Bronchial epithelial cell (primary cell): ENCODE results near the gene DBP. TPM values are rescaled to one million over a fixed set of nuclear protein-coding genes. Genes with fewer than 3 reads are reported as not detected.

ENCODE experiments used
- DNase-seq: peaks from one replicate; pipeline ENCODE4 v3.0.0-alpha.2; 2010; ENCODE audit warnings: low read depth
- FAIRE-seq: peaks from 2 replicates; lab custom pipeline; 2011; peaks lifted over from hg19 to GRCh38; lab: Jason Lieb, UNC
- H3K27me3 ChIP-seq: 2 replicates; pipeline ENCODE4 v1.5.1; 2011; ENCODE audit warnings: low read length; ENCODE audit not compliant: control insufficient read depth, insufficient read depth
- H3K36me3 ChIP-seq: 2 replicates; pipeline ENCODE4 v1.5.1; 2011; ENCODE audit warnings: low read length; ENCODE audit not compliant: control insufficient read depth, insufficient read depth
- H3K4me3 ChIP-seq: 2 replicates; pipeline ENCODE4 v1.5.1; 2011; ENCODE audit warnings: mild to moderate bottlenecking, low read depth, low read length, control low read depth
- total RNA-seq: library from RNA; depleted of rRNA; stranded (reverse); fragments of >200 nt; gene quantifications from 2 replicates; pipeline ENCODE4 v1.2.1, GENCODE V29; 2014
- TF ChIP-seq, protein P1 (sequence below): IDR thresholded peaks from 2 replicates; pipeline ENCODE4 v1.5.1; 2011; ENCODE audit warnings: mild to moderate bottlenecking, moderate library complexity, low read length, control low read depth, inconsistent platforms; ENCODE audit not compliant: insufficient read depth, severe bottlenecking

The DBP gene
- total RNA-seq, 1 donor from 2014 or later = 6.6 TPM

DNA sequence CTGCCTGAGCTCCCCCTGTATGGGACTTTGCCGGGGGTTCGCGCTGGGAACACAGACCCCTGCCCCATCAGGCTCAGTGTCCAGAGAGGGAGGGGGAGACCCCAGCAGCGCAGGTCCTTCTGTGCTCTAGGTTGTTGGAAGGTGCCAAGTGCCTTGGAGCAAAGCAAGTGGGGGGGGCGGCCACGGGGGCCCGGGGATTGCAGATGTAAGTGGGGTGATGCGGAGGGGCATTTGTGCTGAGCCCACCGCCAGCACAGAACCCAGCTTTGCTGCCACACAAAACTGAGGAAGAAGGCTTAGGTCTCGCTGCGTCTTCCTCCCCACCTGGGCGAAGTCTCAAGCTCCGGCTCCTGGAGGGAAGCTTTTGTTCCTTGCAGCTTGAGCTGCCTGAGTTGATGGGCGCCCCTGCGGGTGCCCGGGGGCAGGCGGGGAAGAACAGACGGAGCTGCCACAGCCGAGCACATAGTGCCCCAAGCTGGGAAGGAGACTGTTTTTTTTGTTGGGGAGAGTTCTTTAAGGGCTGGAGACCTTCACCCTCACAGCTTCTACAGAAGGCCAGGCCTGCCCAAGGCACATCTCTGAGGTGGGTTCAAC lies 37.1 kb upstream of the DBP start:
- H3K36me3 ChIP-seq = no peaks in the 10 kb centered on the region
- no peak overlapping the region for H3K4me3 ChIP-seq
- H3K27me3 ChIP-seq = no peaks in the 10 kb centered on the region
- no peak for FAIRE-seq
- TF ChIP-seq, protein P1, sequence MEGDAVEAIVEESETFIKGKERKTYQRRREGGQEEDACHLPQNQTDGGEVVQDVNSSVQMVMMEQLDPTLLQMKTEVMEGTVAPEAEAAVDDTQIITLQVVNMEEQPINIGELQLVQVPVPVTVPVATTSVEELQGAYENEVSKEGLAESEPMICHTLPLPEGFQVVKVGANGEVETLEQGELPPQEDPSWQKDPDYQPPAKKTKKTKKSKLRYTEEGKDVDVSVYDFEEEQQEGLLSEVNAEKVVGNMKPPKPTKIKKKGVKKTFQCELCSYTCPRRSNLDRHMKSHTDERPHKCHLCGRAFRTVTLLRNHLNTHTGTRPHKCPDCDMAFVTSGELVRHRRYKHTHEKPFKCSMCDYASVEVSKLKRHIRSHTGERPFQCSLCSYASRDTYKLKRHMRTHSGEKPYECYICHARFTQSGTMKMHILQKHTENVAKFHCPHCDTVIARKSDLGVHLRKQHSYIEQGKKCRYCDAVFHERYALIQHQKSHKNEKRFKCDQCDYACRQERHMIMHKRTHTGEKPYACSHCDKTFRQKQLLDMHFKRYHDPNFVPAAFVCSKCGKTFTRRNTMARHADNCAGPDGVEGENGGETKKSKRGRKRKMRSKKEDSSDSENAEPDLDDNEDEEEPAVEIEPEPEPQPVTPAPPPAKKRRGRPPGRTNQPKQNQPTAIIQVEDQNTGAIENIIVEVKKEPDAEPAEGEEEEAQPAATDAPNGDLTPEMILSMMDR = no peak
- DNase-seq = no peak

DNA sequence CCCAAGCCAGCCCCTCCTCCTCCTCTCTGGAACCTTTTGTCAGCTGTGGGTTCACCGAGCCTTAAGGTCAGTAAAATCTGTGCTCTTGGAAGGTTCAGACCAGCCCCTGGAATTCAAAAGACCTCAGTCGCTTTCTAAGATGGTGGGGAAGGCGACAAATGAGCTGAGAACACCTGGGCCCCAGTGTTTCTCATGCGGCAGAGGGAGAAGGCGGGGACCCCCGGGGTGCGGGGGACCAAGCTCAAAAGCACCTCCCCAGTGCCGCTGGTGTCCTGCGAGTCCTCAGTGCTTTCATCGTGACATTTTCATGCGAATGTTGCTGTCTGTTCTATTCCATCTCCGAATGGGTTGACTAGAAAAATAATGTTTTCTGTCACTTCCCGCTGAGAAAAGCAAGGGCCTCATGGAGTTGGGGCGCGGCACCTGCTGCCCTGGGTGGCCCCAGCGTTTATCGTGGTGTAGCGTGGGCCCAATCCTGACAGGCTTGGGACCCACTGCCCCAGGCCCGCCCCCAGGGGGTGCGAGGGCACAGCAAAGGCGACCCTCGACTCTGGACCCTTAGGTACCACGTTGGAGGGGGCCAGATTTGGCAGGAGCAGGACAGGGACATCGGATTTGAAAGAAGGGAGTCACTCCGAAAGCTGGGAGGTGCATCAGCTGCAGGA lies 36.4 kb upstream of the DBP start:
- TF ChIP-seq, protein P1 = no peak
- FAIRE-seq (no peak), DNase-seq (no peak)
- H3K36me3 ChIP-seq = no peaks in the 10 kb centered on the region
- H3K4me3 ChIP-seq = no peak overlapping the region
- no peaks in the 10 kb centered on the region for H3K27me3 ChIP-seq

DNA sequence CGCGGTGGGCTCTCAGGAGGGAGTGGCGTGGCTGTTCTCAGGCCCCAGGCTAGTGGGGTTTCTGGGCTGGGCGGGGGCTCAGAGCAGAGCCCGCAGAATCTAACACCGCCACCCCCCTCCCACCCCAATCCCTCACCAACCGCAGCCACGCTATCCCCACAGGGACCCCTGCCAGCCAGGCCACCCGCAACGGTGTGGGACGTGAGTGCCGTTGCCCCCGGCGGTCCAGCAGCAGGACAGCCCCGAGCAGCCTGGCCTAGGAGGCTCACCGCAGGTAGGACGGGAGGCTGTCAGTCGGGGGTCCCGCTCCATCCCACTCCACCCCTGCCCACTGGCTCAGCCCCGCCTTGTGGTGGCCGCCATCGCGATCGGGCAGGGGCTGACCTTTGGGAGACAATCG lies 35.8 kb upstream of the DBP start, which contains the start of gene NTN5:
NTN5 (minus strand) TSS at position 24 of the 400 bp plus-strand sequence. CDS start 2,031 bp downstream, outside the sequence.
- FAIRE-seq (no peak), DNase-seq (no peak)
- Histone ChIP-seq H3K27me3 (no peaks in the 10 kb centered on the region), H3K36me3 (no peaks in the 10 kb centered on the region), H3K4me3 (no peak within 1 kb of the TSS)
- TF ChIP-seq, protein P1 = no peak

DNA sequence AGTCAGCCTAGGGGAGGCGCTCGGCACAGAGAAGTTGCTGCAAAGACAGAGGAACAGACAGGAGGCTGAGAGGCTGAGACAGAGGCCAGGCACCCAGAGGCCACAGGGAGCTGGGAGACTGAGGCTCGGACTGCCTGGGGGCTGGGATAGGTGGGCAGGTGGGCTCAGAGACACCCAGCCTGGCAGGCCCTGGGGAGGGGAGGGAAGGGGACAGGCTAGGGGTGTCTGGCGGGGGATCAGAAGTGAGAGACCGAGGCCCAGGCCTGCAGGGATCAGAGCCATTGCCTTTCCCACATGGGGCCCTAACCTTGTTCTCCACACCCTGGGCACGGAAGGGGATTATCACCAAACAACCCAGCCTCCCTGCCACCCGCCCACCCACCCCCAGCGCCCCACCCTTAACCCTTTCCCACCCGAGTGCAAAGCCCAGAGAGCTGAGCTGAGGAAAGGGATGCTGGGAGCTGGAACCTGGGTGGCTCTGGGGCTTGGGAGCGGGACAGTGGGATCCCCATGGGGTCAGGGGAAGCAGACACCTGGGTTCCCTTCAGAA lies 34.3 kb upstream of the DBP start:
- no peak overlapping the region for H3K4me3 ChIP-seq
- no peaks in the 10 kb centered on the region for H3K36me3 ChIP-seq
- FAIRE-seq (no peak), DNase-seq (no peak)
- TF ChIP-seq, protein P1 = no peak
- no peaks in the 10 kb centered on the region for H3K27me3 ChIP-seq

DNA sequence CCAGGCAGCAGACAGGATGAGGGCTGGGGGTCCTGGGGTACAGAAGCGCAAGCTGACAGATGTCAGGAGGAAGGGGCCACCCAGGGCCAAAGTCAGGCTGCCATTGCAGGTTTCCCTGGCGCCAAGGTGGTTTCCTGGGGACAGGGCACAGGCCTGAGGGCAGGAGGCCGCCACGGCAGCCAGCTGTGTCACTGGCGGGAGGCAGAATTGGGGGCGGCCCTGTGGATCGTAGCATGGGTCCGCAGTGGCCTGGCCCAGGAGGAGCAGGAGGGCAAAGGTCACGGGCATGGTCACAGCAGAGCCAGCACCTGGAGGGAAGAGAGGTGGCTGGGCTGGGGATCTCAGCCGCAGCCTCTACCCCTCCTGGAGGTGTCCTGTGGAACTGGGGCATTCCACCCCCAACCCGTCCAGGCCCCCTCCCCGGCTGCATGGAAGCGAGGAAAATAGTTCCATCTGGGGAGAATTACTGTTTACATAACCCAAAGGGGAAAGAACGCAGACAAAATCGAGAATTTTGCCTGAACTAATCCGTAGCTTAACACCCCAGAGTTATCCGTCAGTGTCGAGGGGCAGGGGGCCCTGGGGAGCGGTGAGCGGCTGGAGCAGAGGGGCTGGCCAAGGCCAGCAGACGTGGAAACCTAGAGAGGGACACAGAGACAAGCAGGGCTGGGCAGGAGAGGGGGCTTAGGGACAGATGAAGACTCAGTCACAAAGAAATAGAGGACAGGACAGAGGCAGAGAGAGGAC lies 33.7 kb upstream of the DBP start:
- FAIRE-seq = no peak
- TF ChIP-seq, protein P1 = no peak
- DNase-seq = no peak
- Histone ChIP-seq H3K27me3 (no peaks in the 10 kb centered on the region), H3K36me3 (no peaks in the 10 kb centered on the region), H3K4me3 (no peak overlapping the region)
